GM10248 (cell line): Measurements from ENCODE around the gene HSPG2.

Experiments
- CTCF ChIA-PET: fragments of 300-600 bp; sonication (Branson Sonifier 250); formaldehyde crosslinking; extraction: SDS; loops from one replicate; lab custom pipeline; 2021; ENCODE audit warnings: antibody characterized with exemption; lab: Yijun Ruan, JAX
- POLR2A ChIA-PET: fragments of 350-650 bp; sonication (Branson Sonifier 250); formaldehyde crosslinking; extraction: SDS; loops from one replicate; lab custom pipeline; 2020; ENCODE audit warnings: antibody characterized with exemption; lab: Yijun Ruan, JAX
- DNase-seq: peaks from one replicate; pipeline ENCODE4 v3.0.0; 2012; ENCODE audit errors: extremely low spot score
- TF ChIP-seq, protein P1 (sequence below): IDR thresholded peaks from 2 replicates; pipeline ENCODE4 v1.5.1; 2012; ENCODE audit warnings: mild to moderate bottlenecking, low read depth; ENCODE audit errors: extremely low read depth, missing control alignments, control extremely low read depth

Gene HSPG2

DNA sequence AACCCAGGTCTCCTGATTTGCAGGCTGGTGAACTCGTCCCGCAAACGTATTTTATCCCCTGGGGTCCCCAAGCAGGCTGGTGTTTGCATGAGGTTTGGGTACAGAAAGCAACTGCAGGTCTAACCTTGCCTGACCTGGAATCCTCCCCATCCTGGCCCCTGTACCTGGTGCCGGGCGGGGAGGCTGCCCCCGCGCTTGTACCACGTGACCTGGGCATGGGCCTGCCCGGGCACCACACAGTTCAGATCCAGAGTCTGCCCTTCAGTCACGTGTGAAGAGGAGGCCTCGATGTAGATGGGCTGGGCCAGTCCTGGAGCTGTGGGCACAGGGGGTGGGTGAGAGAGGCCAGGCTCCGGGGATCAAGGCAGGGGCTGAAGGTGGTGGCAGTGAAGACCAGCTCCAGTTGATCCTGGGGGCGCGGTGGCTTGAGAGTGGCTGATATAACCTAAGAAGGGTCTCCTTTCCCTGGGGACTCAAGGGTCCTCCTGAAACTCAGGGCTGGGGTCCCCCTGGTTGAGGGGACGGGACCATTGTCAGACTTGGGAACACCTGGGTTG, 94.4 kb downstream of the HSPG2 start:
- TF ChIP-seq, protein P1, sequence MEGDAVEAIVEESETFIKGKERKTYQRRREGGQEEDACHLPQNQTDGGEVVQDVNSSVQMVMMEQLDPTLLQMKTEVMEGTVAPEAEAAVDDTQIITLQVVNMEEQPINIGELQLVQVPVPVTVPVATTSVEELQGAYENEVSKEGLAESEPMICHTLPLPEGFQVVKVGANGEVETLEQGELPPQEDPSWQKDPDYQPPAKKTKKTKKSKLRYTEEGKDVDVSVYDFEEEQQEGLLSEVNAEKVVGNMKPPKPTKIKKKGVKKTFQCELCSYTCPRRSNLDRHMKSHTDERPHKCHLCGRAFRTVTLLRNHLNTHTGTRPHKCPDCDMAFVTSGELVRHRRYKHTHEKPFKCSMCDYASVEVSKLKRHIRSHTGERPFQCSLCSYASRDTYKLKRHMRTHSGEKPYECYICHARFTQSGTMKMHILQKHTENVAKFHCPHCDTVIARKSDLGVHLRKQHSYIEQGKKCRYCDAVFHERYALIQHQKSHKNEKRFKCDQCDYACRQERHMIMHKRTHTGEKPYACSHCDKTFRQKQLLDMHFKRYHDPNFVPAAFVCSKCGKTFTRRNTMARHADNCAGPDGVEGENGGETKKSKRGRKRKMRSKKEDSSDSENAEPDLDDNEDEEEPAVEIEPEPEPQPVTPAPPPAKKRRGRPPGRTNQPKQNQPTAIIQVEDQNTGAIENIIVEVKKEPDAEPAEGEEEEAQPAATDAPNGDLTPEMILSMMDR: no peak
- no peak for DNase-seq
- ChIA-PET CTCF (no interaction called here), POLR2A (no interaction called here)

DNA sequence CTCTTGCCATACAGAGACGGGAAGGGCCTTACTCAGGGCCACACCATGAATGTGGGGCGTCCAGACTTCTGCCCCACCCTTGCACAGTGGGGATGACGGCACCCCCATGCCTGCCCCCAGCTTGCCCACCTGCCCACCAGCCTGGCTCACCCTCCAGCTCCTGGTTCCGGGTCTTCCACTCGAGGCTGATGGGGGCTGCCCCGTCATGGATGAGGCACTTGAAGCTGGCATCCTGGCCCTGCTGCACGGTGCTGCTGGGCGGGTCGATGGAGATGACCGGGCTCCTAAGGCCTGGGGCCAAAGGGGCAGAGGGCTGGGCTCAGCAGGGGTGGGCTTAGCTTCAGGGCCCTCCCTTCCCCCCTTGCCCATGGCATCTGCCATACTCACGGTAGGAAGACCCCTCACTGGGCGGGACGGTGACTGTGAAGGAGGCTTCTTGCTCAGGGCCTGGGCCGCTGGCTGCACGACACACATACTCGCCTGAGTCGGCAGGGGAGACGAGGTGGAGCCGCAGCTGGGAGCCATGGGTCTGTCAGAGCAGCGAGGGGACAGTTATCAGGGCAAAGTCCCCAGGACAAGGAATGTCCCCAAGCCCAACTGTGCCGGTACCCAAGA, 95.2 kb downstream of the HSPG2 start:
- DNase-seq: no peak
- ChIA-PET CTCF (no interaction called here), POLR2A (no interaction called here)
- TF ChIP-seq, protein P1: no peak

DNA sequence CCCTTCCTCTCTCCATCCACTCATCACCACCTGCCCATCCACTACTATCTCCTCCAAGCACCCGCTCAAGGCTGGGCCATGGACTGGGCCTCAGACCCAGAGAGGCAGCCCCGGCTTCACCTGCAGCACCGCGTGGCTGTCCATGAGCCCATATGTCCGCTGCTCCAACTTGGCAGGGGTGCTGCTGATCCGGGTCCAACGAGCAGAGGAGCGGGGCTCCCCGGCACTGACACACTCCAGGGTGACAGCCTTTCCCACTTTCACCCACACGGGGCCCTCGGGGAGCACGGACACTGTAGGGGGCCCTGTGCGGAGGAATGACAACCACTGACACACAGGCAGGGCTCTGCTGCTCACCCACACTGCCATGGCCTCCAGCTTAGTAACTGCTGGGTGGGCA, 96.1 kb downstream of the HSPG2 start:
- TF ChIP-seq, protein P1: no peak
- no peak for DNase-seq
- ChIA-PET CTCF (interaction anchor here (1.5 kb wide), 1 partner anchor 8 kb away, joined by 4 read pairs; no protein-coding TSS in a partner anchor), POLR2A (no interaction called here)

DNA sequence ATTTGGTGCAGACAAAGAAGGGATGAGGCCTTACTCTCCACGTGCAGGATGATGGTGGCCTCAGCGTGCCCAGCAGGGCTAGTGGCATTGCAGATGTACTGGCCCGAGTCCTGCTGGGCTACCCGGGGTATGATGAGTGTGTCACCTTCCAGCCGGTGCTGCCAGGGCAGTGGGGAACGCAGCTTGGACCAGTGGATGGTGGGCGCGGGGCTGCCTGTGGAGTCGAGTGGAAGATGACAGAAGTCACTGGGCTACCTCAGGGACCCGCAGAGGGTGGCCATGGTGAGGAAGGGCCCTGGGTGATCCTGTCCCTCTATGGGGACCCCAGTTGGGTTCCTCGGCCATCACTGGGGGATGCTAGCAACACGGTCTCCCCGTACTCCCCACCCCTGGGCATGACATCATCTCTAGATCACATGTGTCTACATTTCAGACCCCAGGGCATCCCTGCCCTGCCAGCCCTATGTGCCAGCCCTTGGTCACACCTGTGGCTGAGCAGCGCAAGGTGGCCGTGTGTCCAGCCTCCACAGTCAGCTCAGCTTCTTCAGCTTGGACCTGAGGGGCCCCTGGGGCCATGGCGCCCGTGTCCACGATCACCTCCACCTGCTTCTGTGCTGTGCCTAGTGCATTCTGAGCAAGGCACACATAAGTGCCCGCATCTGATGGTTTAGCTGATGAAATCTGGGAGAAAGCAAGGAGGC, 97.6 kb downstream of the HSPG2 start:
- ChIA-PET CTCF (interaction anchor here (1.5 kb wide), 1 partner anchor 10 kb away, joined by 4 read pairs; no protein-coding TSS in a partner anchor), POLR2A (no interaction called here)
- no peak for DNase-seq
- TF ChIP-seq, protein P1: no peak

DNA sequence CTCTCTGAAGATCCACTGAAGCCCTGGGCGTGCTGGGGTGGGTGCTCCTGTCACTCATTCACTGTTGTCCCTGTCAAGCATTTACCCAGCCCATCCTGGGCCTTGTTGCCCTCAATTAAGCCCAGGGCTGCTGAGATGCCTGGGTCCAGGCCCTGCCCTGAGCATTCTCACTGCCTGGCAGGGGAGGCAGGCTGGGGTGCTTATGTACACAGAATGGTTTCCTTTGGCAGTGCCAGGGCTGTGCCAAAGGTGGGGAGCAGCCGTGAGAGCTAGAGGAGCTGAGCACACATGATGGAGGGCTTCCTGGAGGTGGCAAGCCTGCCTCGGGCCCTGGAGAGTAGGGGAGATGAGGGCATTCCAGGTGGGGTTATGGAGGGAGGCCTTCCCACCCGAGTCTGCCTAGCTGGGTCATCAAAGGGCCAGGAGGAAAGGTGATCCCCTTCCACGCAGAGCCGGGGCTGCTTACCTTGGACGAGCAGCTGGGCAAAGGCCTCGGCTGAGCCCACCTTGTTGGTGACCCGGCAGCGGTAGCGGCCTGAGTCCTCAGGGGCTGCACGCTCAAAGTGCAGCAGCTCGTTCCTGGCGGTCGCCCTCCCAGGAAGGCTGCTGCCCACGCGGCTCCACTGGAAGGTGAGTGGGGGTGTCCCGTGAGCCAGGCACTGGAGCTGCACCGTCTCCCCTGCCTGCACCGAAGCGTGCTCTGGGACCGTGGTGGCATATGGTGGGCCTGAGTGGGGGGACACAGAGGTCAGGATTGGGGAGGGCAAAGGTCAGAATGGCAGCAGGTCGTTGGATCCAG, 98.6 kb downstream of the HSPG2 start:
- ChIA-PET CTCF (no interaction called here), POLR2A (no interaction called here)
- TF ChIP-seq, protein P1: no peak
- no peak for DNase-seq

DNA sequence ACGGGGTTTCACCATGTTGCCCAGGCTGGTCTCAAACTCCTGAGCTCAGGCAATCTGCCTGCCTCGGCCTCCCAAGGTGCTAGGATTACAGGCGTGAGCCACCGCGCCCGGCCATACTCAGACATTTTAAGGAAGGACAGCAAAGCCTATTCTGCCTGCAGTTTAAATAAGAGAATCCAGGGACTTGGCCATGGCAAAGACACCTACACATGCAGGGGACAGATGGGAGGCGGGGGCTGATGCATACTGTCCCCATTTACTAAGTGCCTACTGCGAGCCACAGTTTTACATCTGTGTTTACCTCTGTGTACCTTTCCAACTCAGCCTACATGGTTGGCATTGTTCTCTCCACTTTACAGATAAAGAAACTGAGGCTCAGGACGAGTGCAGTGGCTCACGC, 99.6 kb downstream of the HSPG2 start:
- TF ChIP-seq, protein P1: no peak
- ChIA-PET POLR2A (no interaction called here), CTCF (no interaction called here)
- DNase-seq: no peak
